Right cardiac atrium (tissue), 5 donors: ENCODE results near the gene INMT. TPM values are rescaled to one million over a fixed set of nuclear protein-coding genes. Genes with fewer than 3 reads are reported as not detected.
A peak's percentile ranks its signal among the peaks of the same experiment; 100 is the strongest.

ENCODE experiments used
- ATAC-seq, 2 donors: fragments of 200-7000 bp; cut with Tn5 transposase; one replicate each; pipeline versions ENCODE4 v1.8.0 to v1.9.1; 2020; ENCODE audit warnings: moderate library complexity in 2 of 2, mild to moderate bottlenecking in 1 of 2
- DNase-seq, 3 donors: peaks; one replicate each; pipeline ENCODE4 v3.0.0-alpha.2; 2020
- H3K27ac ChIP-seq: one replicate; pipeline ENCODE4 v1.5.1; 2013; ENCODE audit warnings: mild to moderate bottlenecking, low read length, control low read depth, moderate library complexity
- H3K27me3 ChIP-seq: one replicate; pipeline ENCODE4 v1.6.1; 2013; ENCODE audit not compliant: control insufficient read depth, insufficient read depth
- H3K4me1 ChIP-seq: one replicate; pipeline ENCODE4 v1.6.1; 2013; ENCODE audit warnings: low read length; ENCODE audit not compliant: control insufficient read depth, insufficient read depth
- H3K4me3 ChIP-seq: one replicate; pipeline ENCODE4 v1.5.1; 2013; ENCODE audit warnings: low read length, control low read depth
- H3K9me3 ChIP-seq: one replicate; pipeline ENCODE4 v1.6.1; 2013; ENCODE audit warnings: low read length; ENCODE audit not compliant: control insufficient read depth
- WGBS: extraction: QIAGEN DNeasy Blood & Tissue Kit; methylation state at CpG from one replicate; pipeline ENCODE4 v1.1.7; 2013; 5-methylcytosine and 5-hydroxymethylcytosine counted together
- intact Hi-C, 4 donors: fragments of 100-400 bp; cut with DNase I; formaldehyde crosslinking; loops; one replicate each; pipeline versions ENCODE4 v1.11.0 to v1.14.0; 2022 to 2023
- long read RNA-seq, 4 donors: library from polyadenylated mRNA; unstranded; transcript quantifications; one replicate each; pipeline ENCODE4 v2.0.0, GENCODE V29; 2020 to 2021
- polyA plus RNA-seq: library from polyadenylated mRNA; stranded (reverse); fragments of 200-250 nt; gene quantifications from one replicate; pipeline ENCODE4 v1.2.3, GENCODE V29; 2013
- total RNA-seq, 4 donors: library from RNA; stranded (reverse); fragmentation: NEBNext Ultra II Directional; extraction: Animal tissue kit (Norgen Biotek cat#: 25700); gene quantifications; one replicate each; pipeline ENCODE4 v1.2.1, GENCODE V29; 2021
- donor health status: healthy with polysubstance abuse.
- donor health status: DM: no; HTN: yes; CAD: no.
- donor health status: DM: no; HTN: no; CAD: no.
- donor health status: DM: no; HTN: yes; CAD: no; lungs with severe emphysema.
- donor health status: DM: yes; HTN: yes; CAD: no.

Gene INMT
- total RNA-seq = 100 to 1,000 TPM in 3 of 4 donors, 10 to 100 TPM in 1; 87.9 to 180 (median 126) TPM
- polyA plus RNA-seq = 103 TPM
- long read RNA-seq, donor 1, transcript INMT-201 (3 exons, 2,559 nt) = major isoform, 84 of 123 reads
- long read RNA-seq, donor 1, partial matches to known transcripts = 34 of 123 reads
- long read RNA-seq, donor 1, other reads (novel, unspliced or antisense) = 4 of 123 reads
- long read RNA-seq, donor 2, partial matches to known transcripts = 7 of 10 reads
- long read RNA-seq, donor 2, other reads (novel, unspliced or antisense) = 2 of 10 reads
- long read RNA-seq, donor 3, transcript INMT-201 (3 exons, 2,559 nt) = major isoform, 28 of 29 reads
- long read RNA-seq, donor 3, partial matches to known transcripts = 1 of 29 reads
- long read RNA-seq, donor 3, other reads (novel, unspliced or antisense) = 0 of 29 reads
- long read RNA-seq, donor 4, transcript INMT-201 (3 exons, 2,559 nt) = major isoform, 11 of 19 reads
- long read RNA-seq, donor 4, partial matches to known transcripts = 4 of 19 reads
- long read RNA-seq, donor 4, other reads (novel, unspliced or antisense) = 3 of 19 reads

GRCh38 chr7:30751696-30752273 is at the start of gene INMT:
INMT (plus strand) TSS chr7:30752135; CDS start chr7:30752151, 16 bp downstream.
- 50% methylated on average over 6 of the region's 6 CpGs for WGBS
- Histone ChIP-seq H3K9me3 (no peaks in the 10 kb centered on the region), H3K27me3 (no peaks in the 10 kb centered on the region), H3K27ac (peak within 1 kb of the TSS; percentile 87), H3K4me1 (peaks cover 5% of the 10 kb centered on the region), H3K4me3 (peak within 1 kb of the TSS; percentile 55)
- DNase-seq (peak in 2 of 3 donors; percentile 69 to 88), ATAC-seq (peak; percentile 57 to 69)
- intact Hi-C loops = no loop called here

GRCh38 chr7:30702200-30702599 is 49.7 kb upstream of the INMT start:
- no peak for ATAC-seq

GRCh38 chr7:30703756-30704155 is 48.2 kb upstream of the INMT start:
- no peaks in the 10 kb centered on the region for H3K9me3 ChIP-seq
- intact Hi-C loops = no loop called here
- H3K4me1 ChIP-seq = no peaks in the 10 kb centered on the region
- 70% methylated on average over 4 of the region's 4 CpGs for WGBS
- no peak overlapping the region for H3K4me3 ChIP-seq
- DNase-seq = no peak
- H3K27ac ChIP-seq = no peak overlapping the region
- no peaks in the 10 kb centered on the region for H3K27me3 ChIP-seq
- no peak for ATAC-seq

More at GRCh38 chr7:30702200-30702599, 49.7 kb upstream of the INMT start:
- Histone ChIP-seq H3K9me3 (no peaks in the 10 kb centered on the region), H3K27me3 (no peaks in the 10 kb centered on the region), H3K27ac (no peak overlapping the region), H3K4me1 (no peaks in the 10 kb centered on the region), H3K4me3 (no peak overlapping the region)
- DNase-seq = no peak
- intact Hi-C loops = no loop called here
- WGBS = 87% methylated on average over 1 of the region's 1 CpG

- DNase-seq (no peak), ATAC-seq (no peak)
- no peaks in the 10 kb centered on the region for H3K4me1 ChIP-seq
- H3K27ac ChIP-seq = no peak overlapping the region
- H3K4me3 ChIP-seq = no peak overlapping the region
- WGBS = 89% methylated on average over 8 of the region's 8 CpGs
- intact Hi-C loops = no loop called here
- no peaks in the 10 kb centered on the region for H3K9me3 ChIP-seq
- no peaks in the 10 kb centered on the region for H3K27me3 ChIP-seq
These were observed 46.9 kb upstream of the INMT start for GRCh38 chr7:30705008-30705407.

GRCh38 chr7:30705596-30705995 is 46.3 kb upstream of the INMT start:
- no peaks in the 10 kb centered on the region for H3K4me1 ChIP-seq
- H3K27ac ChIP-seq = no peak overlapping the region
- ATAC-seq = no peak

GRCh38 chr7:30706316-30706715 is 45.6 kb upstream of the INMT start:
- Histone ChIP-seq H3K4me3 (no peak overlapping the region), H3K4me1 (no peaks in the 10 kb centered on the region), H3K27ac (no peak overlapping the region), H3K9me3 (no peaks in the 10 kb centered on the region), H3K27me3 (no peaks in the 10 kb centered on the region)
- intact Hi-C loops = no loop called here
- DNase-seq (no peak), ATAC-seq (no peak)
- WGBS = 97% methylated on average over 6 of the region's 6 CpGs

More at GRCh38 chr7:30705596-30705995, 46.3 kb upstream of the INMT start:
- no peaks in the 10 kb centered on the region for H3K9me3 ChIP-seq
- intact Hi-C loops = no loop called here
- 90% methylated on average over 13 of the region's 13 CpGs for WGBS
- H3K27me3 ChIP-seq = no peaks in the 10 kb centered on the region
- DNase-seq = no peak
- H3K4me3 ChIP-seq = no peak overlapping the region

- intact Hi-C loops = no loop called here
- H3K27me3 ChIP-seq = no peaks in the 10 kb centered on the region
- 79% methylated on average over 6 of the region's 6 CpGs for WGBS
- H3K27ac ChIP-seq = no peak overlapping the region
- DNase-seq (no peak), ATAC-seq (peak; percentile 16 to 17)
- no peaks in the 10 kb centered on the region for H3K4me1 ChIP-seq
- H3K9me3 ChIP-seq = no peaks in the 10 kb centered on the region
- H3K4me3 ChIP-seq = no peak overlapping the region
These were observed 45.0 kb upstream of the INMT start for GRCh38 chr7:30706908-30707307.

- H3K27ac ChIP-seq = peak overlapping the region; percentile 16
- 53% methylated on average over 16 of the region's 16 CpGs for WGBS
- H3K9me3 ChIP-seq = no peaks in the 10 kb centered on the region
- intact Hi-C loops = no loop called here
- DNase-seq (peak; percentile 81 to 85 (median 82)), ATAC-seq (peak; percentile 74 to 91)
- H3K4me1 ChIP-seq = no peaks in the 10 kb centered on the region
- H3K4me3 ChIP-seq = no peak overlapping the region
- H3K27me3 ChIP-seq = no peaks in the 10 kb centered on the region
These were observed 44.3 kb upstream of the INMT start for GRCh38 chr7:30707391-30708357.

GRCh38 chr7:30708412-30708811 is 43.5 kb upstream of the INMT start:
- no peaks in the 10 kb centered on the region for H3K4me1 ChIP-seq
- DNase-seq (no peak), ATAC-seq (peak; percentile 14 to 22)
- no peak overlapping the region for H3K4me3 ChIP-seq
- H3K9me3 ChIP-seq = no peaks in the 10 kb centered on the region
- intact Hi-C loops = no loop called here
- H3K27me3 ChIP-seq = no peaks in the 10 kb centered on the region
- WGBS = 53% methylated on average over 4 of the region's 4 CpGs
- no peak overlapping the region for H3K27ac ChIP-seq

- Histone ChIP-seq H3K4me1 (no peaks in the 10 kb centered on the region), H3K27me3 (no peaks in the 10 kb centered on the region), H3K27ac (no peak overlapping the region), H3K9me3 (no peaks in the 10 kb centered on the region), H3K4me3 (no peak overlapping the region)
- 55% methylated on average over 3 of the region's 3 CpGs for WGBS
- intact Hi-C loops = no loop called here
- DNase-seq = peak; percentile 72 to 80 (median 76)
- peak; percentile 77 to 81 for ATAC-seq
These were observed 43.0 kb upstream of the INMT start for GRCh38 chr7:30708983-30709382.
